ENCODE data around the gene OR4K5. TPM values are rescaled to one million over a fixed set of nuclear protein-coding genes. Genes with fewer than 3 reads are reported as not detected.

Gene OR4K5
- total and polyA plus RNA-seq, 2 of the 13 experiments (the other 11 are each of a cell fraction or from before 2014, with no cell fraction given), result not detected

GRCh38 chr14:19895282-19895681 lies 25.1 kb upstream of the OR4K5 start:
- WGBS (ENCODE audit: low lambda C conversion rate), result 0% methylated on average over 1 of the region's 2 CpGs
- DNase-seq (ENCODE audit: low spot score) (no peak), FAIRE-seq (no peak), ATAC-seq (no peak)
- TF ChIP-seq ZFX (CRISPR knock-in tag; IDR thresholded peaks at IDR 0.05; ENCODE audit: low read depth) (no peak), MTA1 (CRISPR knock-in tag; IDR thresholded peaks at IDR 0.05; ENCODE audit: borderline replicate concordance) (no peak), SNAI1 (CRISPR knock-in tag; IDR thresholded peaks at IDR 0.05; ENCODE audit: borderline replicate concordance) (no peak), ZNF143 (CRISPR knock-in tag; IDR thresholded peaks at IDR 0.05) (no peak), ATRX (CRISPR knock-in tag; IDR thresholded peaks at IDR 0.05; ENCODE audit: borderline replicate concordance) (no peak), ZNF251 (CRISPR knock-in tag; IDR thresholded peaks at IDR 0.05) (no peak), AGO1 (IDR thresholded peaks at IDR 0.05; ENCODE audit: low read depth, low read length, poor library complexity, severe bottlenecking) (no peak), SMYD3 (CRISPR knock-in tag; IDR thresholded peaks at IDR 0.05) (no peak), CBX2 (IDR thresholded peaks at IDR 0.05; ENCODE audit: low read depth, low read length) (no peak), CBX2 (CRISPR knock-in tag; IDR thresholded peaks at IDR 0.05; ENCODE audit: low read depth) (no peak), ZNF331 (CRISPR knock-in tag; IDR thresholded peaks at IDR 0.05) (no peak), CENPT (CRISPR knock-in tag; IDR thresholded peaks at IDR 0.05; ENCODE audit: low read depth) (no peak)
- TF ChIP-seq, protein P1, sequence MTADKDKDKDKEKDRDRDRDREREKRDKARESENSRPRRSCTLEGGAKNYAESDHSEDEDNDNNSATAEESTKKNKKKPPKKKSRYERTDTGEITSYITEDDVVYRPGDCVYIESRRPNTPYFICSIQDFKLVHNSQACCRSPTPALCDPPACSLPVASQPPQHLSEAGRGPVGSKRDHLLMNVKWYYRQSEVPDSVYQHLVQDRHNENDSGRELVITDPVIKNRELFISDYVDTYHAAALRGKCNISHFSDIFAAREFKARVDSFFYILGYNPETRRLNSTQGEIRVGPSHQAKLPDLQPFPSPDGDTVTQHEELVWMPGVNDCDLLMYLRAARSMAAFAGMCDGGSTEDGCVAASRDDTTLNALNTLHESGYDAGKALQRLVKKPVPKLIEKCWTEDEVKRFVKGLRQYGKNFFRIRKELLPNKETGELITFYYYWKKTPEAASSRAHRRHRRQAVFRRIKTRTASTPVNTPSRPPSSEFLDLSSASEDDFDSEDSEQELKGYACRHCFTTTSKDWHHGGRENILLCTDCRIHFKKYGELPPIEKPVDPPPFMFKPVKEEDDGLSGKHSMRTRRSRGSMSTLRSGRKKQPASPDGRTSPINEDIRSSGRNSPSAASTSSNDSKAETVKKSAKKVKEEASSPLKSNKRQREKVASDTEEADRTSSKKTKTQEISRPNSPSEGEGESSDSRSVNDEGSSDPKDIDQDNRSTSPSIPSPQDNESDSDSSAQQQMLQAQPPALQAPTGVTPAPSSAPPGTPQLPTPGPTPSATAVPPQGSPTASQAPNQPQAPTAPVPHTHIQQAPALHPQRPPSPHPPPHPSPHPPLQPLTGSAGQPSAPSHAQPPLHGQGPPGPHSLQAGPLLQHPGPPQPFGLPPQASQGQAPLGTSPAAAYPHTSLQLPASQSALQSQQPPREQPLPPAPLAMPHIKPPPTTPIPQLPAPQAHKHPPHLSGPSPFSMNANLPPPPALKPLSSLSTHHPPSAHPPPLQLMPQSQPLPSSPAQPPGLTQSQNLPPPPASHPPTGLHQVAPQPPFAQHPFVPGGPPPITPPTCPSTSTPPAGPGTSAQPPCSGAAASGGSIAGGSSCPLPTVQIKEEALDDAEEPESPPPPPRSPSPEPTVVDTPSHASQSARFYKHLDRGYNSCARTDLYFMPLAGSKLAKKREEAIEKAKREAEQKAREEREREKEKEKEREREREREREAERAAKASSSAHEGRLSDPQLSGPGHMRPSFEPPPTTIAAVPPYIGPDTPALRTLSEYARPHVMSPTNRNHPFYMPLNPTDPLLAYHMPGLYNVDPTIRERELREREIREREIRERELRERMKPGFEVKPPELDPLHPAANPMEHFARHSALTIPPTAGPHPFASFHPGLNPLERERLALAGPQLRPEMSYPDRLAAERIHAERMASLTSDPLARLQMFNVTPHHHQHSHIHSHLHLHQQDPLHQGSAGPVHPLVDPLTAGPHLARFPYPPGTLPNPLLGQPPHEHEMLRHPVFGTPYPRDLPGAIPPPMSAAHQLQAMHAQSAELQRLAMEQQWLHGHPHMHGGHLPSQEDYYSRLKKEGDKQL (CRISPR knock-in tag; IDR thresholded peaks at IDR 0.05; ENCODE audit: low read depth), result no peak
- in situ Hi-C loops (cut with HindIII; ENCODE audit: extremely low pct_ligation_motif_present, low pct_unique_long_range_greater_than_20kb) (no loop called here), intact Hi-C loops (cut with micrococcal nuclease; ENCODE audit: unreplicated experiment) (no loop called here)
- no peak overlapping the region for H3K9ac ChIP-seq (ENCODE audit: insufficient read depth, low read depth, low read length)
- no peaks in the 10 kb centered on the region for H3K79me2 ChIP-seq (ENCODE audit: insufficient read depth, low read length)
- H3K4me3 ChIP-seq (replicated peaks in 1 of 3; ENCODE audit: insufficient read depth in 1 of 3, low read depth in 2 of 3, low read length in 3 of 3), result no peak overlapping the region
- H3K9me3 ChIP-seq (ENCODE audit: low read length), result peaks cover 86% of the 10 kb centered on the region
- ChIA-PET POLR2A (no interaction called here), CTCF (ENCODE audit: low intra/inter-chr PET ratio, low total read pairs) (no interaction called here)
- H2AFZ ChIP-seq (ENCODE audit: low read length), result no peak overlapping the region
- H3K27ac ChIP-seq (ENCODE audit: extremely low read length, insufficient read depth, low read length), result no peak overlapping the region
- no peaks in the 10 kb centered on the region for H3K36me3 ChIP-seq (replicated peaks in 1 of 2; ENCODE audit: control insufficient read depth in 1 of 2, insufficient read depth in 2 of 2, low read length in 2 of 2)
- no peak overlapping the region for H3K4me2 ChIP-seq (ENCODE audit: low read depth, low read length)
- H3K27me3 ChIP-seq (ENCODE audit: control insufficient read depth in 1 of 2, insufficient read depth in 2 of 2, low read length in 2 of 2), result no peaks in the 10 kb centered on the region
- no TSS peak for BruUV-seq (replicated peaks)
- no peaks in the 10 kb centered on the region for H3K4me1 ChIP-seq (ENCODE audit: insufficient read depth, low read length)
- no peaks in the 10 kb centered on the region for H4K20me1 ChIP-seq (ENCODE audit: insufficient read depth, low read length)

Measured in HepG2 (cell line).